ENCODE data around the gene BRSK2.
"Not testable (repeated sequence)": the region's sequence is repeated elsewhere in the genome, so short reads cannot be mapped to it uniquely, and the experiment has no call there.

BRSK2 gene

GRCh38 chr11:1389932-1390568, at the start of gene BRSK2:
TSS of gene BRSK2 (plus strand) at chr11:1389934. CDS start at chr11:1390285, 351 bp downstream.
- no peak for DNase-seq (ENCODE audit: low spot score)

GRCh38 chr11:1340111-1340510, 49.6 kb upstream of the BRSK2 start:
- no peak for DNase-seq (ENCODE audit: low spot score)

GRCh38 chr11:1341226-1341625, 48.5 kb upstream of the BRSK2 start:
- not testable (repeated sequence) for DNase-seq (ENCODE audit: low spot score)

GRCh38 chr11:1341928-1342524, 47.7 kb upstream of the BRSK2 start:
- no peak for DNase-seq (ENCODE audit: low spot score)

GRCh38 chr11:1342946-1343345, 46.8 kb upstream of the BRSK2 start:
- DNase-seq (ENCODE audit: low spot score), result no peak

GRCh38 chr11:1343391-1344055, 46.2 kb upstream of the BRSK2 start:
- no peak for DNase-seq (ENCODE audit: low spot score)

- no peak for DNase-seq (ENCODE audit: low spot score)
Observed at GRCh38 chr11:1344056-1344635, 45.6 kb upstream of the BRSK2 start.

- DNase-seq (ENCODE audit: low spot score), result no peak
Observed at GRCh38 chr11:1345737-1346513, 43.8 kb upstream of the BRSK2 start.

- DNase-seq (ENCODE audit: low spot score), result no peak
Observed at GRCh38 chr11:1346669-1347390, 42.9 kb upstream of the BRSK2 start.

GRCh38 chr11:1347411-1347999, 42.2 kb upstream of the BRSK2 start:
- DNase-seq (ENCODE audit: low spot score), result not testable (repeated sequence)

- no peak for DNase-seq (ENCODE audit: low spot score)
Observed at GRCh38 chr11:1348146-1348795, 41.5 kb upstream of the BRSK2 start.

GRCh38 chr11:1348796-1349326, 40.9 kb upstream of the BRSK2 start:
- no peak for DNase-seq (ENCODE audit: low spot score)

GRCh38 chr11:1349327-1350041, 40.2 kb upstream of the BRSK2 start:
- no peak for DNase-seq (ENCODE audit: low spot score)

GRCh38 chr11:1350086-1350725, 39.5 kb upstream of the BRSK2 start:
- DNase-seq (ENCODE audit: low spot score), result peak; percentile 12

GRCh38 chr11:1351278-1351937, 38.3 kb upstream of the BRSK2 start:
- peak; percentile 3 for DNase-seq (ENCODE audit: low spot score)

GRCh38 chr11:1352696-1353382, 36.9 kb upstream of the BRSK2 start:
- DNase-seq (ENCODE audit: low spot score), result no peak

- no peak for DNase-seq (ENCODE audit: low spot score)
Observed at GRCh38 chr11:1353383-1354124, 36.2 kb upstream of the BRSK2 start.
